ENCODE results near the gene COL4A6.
A peak's percentile ranks its signal among the peaks of the same experiment; 100 is the strongest.

Gene COL4A6

DNA sequence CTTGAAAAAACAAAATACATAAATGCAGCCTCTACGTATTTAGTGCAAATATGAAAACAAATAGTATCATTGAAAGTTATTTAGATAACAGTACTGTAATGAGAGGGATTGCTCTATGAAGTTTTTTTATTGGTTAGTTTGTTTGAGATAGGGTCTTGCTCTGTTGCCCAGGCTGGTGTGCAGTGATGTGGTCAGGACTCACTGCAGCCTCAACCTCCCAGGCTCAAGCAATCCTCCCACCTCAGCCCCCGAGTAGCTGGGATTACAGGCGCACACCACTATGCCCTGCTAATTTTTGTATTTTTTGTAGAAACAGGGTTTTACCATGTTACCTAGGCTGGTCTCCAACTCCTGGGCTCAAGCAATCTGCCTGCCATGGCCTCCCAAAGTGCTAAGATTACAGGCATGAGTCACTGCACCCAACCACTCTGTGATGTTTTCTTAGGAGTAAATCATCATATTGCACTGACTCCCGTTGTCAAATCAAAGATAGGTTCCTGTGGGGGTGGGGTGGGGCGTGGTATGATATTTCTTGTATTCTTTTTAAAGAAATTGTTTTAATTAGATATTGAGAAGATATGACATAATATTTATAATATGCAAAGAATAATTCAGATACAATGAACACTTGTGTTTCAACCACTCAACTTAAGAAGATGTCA, 270.9 kb downstream of the COL4A6 start:
- peak; percentile 39 for DNase-seq (ENCODE audit: low read depth)
- no peak overlapping the region for H3K4me3 ChIP-seq (ENCODE audit: low read length)
- H3K9ac ChIP-seq (ENCODE audit: low read length) = no peak overlapping the region
- peaks cover 35% of the 10 kb centered on the region for H3K4me1 ChIP-seq (ENCODE audit: control insufficient read depth, insufficient read depth, low read length)
- H3K27me3 ChIP-seq (replicated peaks; ENCODE audit: control insufficient read depth, insufficient read depth, low read length) = peaks cover 20% of the 10 kb centered on the region
- peaks cover 8% of the 10 kb centered on the region for H3K9me3 ChIP-seq (ENCODE audit: control insufficient read depth, low read length)
- no peaks in the 10 kb centered on the region for H3K36me3 ChIP-seq (ENCODE audit: control insufficient read depth, insufficient read depth, low read length, severe bottlenecking)

DNA sequence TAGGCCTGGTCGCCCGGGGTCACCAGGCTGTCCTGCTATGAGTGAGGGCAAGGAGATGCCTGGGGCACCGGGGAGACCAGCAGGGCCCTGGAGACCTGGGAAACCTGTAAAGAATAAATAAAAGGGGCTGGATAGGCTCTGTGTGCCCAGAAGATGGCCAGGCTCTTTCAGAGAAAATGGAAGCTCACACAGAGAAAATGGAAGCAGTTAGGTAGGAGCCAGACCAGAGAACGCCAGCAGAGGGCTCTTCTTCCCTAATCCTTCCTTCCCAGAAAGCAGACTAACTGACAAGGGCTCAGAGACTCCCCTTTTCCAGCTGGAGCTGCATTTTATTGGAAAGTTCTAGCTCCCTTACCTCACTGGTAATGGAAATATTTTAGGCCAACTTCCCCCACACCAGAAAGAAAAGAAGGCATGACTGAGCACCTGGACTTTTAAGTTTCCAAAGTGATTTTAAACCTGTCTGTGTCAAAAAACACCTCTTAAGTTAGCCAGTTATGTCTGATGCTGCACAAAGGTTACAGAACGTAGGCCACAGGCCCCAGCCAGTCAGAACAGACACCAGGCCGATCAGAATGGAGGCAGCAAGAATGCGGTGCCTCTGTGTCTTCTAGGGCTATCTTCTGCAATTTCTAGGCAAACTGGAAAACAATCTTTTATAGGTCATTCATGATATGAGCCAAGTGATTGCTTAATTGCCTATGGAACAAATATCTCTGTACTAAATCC, 272.7 kb downstream of the COL4A6 start:
- Histone ChIP-seq H3K9ac (ENCODE audit: low read length) (peak overlapping the region; percentile 64), H3K36me3 (ENCODE audit: control insufficient read depth, insufficient read depth, low read length, severe bottlenecking) (no peaks in the 10 kb centered on the region), H3K27me3 (replicated peaks; ENCODE audit: control insufficient read depth, insufficient read depth, low read length) (peaks cover 26% of the 10 kb centered on the region), H3K9me3 (ENCODE audit: control insufficient read depth, low read length) (peaks cover 2% of the 10 kb centered on the region), H3K4me3 (ENCODE audit: low read length) (no peak overlapping the region), H3K4me1 (ENCODE audit: control insufficient read depth, insufficient read depth, low read length) (peaks cover 35% of the 10 kb centered on the region)
- DNase-seq (ENCODE audit: low read depth) = peak; percentile 45

DNA sequence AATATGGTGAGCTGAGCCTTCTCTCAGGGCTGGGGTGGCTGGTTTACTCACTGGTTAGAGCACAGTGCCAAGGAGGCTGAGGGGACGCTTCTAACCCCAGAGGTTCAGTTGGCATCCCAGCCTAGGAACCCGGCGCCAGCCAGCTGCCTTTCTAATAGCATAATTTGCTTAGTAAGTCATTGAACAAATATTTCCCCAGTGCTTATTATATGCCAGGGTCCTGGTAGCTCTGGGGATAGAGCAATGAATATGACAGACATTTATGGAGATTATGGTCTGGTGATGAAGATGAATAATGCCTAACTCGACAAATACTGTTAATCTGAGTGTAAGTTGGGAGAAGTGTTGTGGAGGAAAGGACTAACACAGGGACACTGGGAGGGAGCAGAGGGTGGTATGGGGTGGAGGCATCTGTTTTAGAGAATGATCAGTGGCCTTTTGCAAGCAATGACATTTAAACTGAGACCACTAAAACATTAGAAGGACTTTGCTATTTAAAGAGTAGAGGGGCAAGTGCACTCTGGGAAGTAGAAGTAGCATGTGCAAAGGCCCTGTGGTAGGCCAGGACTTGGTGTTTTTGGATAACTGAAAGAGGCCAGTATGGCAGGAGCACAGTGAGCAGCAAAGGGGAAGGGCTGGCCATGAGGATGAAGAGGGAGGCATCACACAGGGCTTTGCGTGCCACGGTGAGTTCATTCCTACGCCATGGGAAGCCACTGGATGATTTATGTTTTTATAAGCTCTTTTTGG, 274.7 kb downstream of the COL4A6 start:
- DNase-seq (ENCODE audit: low read depth) = no peak

DNA sequence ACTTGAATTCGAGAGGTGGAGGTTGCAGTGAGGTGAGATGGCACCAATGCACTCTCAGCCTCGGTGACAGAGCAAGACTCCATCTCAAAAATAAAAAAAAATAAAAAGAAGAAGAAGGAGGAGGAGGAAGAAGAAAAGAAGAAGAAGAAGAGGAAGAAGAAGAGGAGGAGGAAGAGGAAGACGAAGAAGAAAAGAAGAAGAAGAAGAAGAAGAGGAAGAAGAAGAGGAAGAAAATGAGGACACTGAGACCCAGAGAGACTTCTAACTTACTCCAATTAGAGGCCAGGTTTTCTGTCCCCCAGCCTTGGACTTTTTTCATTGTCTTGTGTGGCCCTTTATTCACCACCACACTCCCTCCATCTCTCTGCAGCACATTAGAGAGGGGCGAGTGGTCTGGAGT, 276.0 kb downstream of the COL4A6 start:
- Histone ChIP-seq H3K36me3 (ENCODE audit: control insufficient read depth, insufficient read depth, low read length, severe bottlenecking) (no peaks in the 10 kb centered on the region), H3K4me1 (ENCODE audit: control insufficient read depth, insufficient read depth, low read length) (peaks cover 18% of the 10 kb centered on the region), H3K27me3 (replicated peaks; ENCODE audit: control insufficient read depth, insufficient read depth, low read length) (peaks cover 34% of the 10 kb centered on the region), H3K9me3 (ENCODE audit: control insufficient read depth, low read length) (no peaks in the 10 kb centered on the region), H3K9ac (ENCODE audit: low read length) (no peak overlapping the region), H3K4me3 (ENCODE audit: low read length) (no peak overlapping the region)
- DNase-seq (ENCODE audit: low read depth) = no peak

More for the DNA sequence above, 274.7 kb downstream of the COL4A6 start:
- peaks cover 30% of the 10 kb centered on the region for H3K27me3 ChIP-seq (replicated peaks; ENCODE audit: control insufficient read depth, insufficient read depth, low read length)
- no peaks in the 10 kb centered on the region for H3K36me3 ChIP-seq (ENCODE audit: control insufficient read depth, insufficient read depth, low read length, severe bottlenecking)
- H3K4me3 ChIP-seq (ENCODE audit: low read length) = no peak overlapping the region
- no peak overlapping the region for H3K9ac ChIP-seq (ENCODE audit: low read length)
- H3K9me3 ChIP-seq (ENCODE audit: control insufficient read depth, low read length) = no peaks in the 10 kb centered on the region
- H3K4me1 ChIP-seq (ENCODE audit: control insufficient read depth, insufficient read depth, low read length) = peaks cover 24% of the 10 kb centered on the region

DNA sequence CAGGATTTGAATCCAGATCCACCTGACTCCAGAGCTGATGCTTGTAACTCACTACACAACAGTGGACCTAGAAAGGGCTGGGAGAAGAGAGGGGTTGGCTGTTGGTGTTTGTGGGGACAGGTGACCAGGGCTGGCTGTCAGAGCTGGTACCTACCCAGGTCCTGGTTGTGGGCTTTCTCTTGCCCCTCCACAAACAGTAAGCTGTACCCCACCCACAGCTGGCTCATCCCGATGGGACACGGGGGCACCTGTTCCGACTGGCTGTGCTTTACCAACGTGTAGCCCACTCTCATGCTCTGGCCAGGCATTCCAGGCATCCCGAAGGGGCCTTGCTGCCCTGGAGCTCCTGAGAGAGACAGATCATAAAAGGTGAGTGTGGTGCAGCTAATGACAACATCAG, 277.9 kb downstream of the COL4A6 start:
- no peaks in the 10 kb centered on the region for H3K36me3 ChIP-seq (ENCODE audit: control insufficient read depth, insufficient read depth, low read length, severe bottlenecking)

DNA sequence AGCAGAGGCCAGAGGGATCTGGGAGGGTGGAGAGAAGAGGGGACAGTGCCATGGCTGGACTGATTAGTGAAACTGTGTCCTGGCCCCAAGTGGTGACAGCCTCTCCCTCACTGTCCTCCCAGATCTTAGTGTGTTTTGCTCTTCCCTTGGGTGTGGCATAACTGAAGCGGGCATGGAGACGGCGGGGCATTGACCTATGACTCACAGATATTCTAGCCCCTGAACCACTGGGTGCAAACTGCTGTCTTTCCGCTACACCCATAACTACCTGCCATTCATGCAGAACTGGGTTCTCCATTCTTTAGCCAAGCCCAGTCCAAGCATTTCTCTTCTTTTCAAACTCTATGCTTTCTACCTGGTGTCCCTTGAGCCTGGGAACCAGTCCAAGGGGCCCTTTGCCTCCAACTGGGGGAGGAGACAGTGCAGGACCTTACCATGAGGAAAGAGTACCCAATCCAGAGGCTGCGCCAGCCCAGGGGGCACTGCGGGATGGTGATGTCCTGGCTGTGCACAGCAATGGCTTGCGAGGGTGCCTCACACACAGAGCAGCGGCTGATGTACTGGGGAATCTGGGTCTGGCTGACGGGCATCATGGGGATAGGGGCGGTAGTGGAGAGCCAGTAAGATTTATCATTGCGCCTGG, 279.1 kb downstream of the COL4A6 start:
- Histone ChIP-seq H3K9me3 (ENCODE audit: control insufficient read depth, low read length) (no peaks in the 10 kb centered on the region), H3K4me3 (ENCODE audit: low read length) (no peak overlapping the region), H3K27me3 (replicated peaks; ENCODE audit: control insufficient read depth, insufficient read depth, low read length) (peaks cover 37% of the 10 kb centered on the region), H3K36me3 (ENCODE audit: control insufficient read depth, insufficient read depth, low read length, severe bottlenecking) (peaks cover 10% of the 10 kb centered on the region), H3K9ac (ENCODE audit: low read length) (no peak overlapping the region), H3K4me1 (ENCODE audit: control insufficient read depth, insufficient read depth, low read length) (no peaks in the 10 kb centered on the region)
- DNase-seq (ENCODE audit: low read depth) = no peak

More for the DNA sequence above, 277.9 kb downstream of the COL4A6 start:
- Histone ChIP-seq H3K4me1 (ENCODE audit: control insufficient read depth, insufficient read depth, low read length) (peaks cover 6% of the 10 kb centered on the region), H3K4me3 (ENCODE audit: low read length) (no peak overlapping the region), H3K27me3 (replicated peaks; ENCODE audit: control insufficient read depth, insufficient read depth, low read length) (peaks cover 34% of the 10 kb centered on the region), H3K9me3 (ENCODE audit: control insufficient read depth, low read length) (no peaks in the 10 kb centered on the region), H3K9ac (ENCODE audit: low read length) (no peak overlapping the region)
- DNase-seq (ENCODE audit: low read depth) = no peak

DNA sequence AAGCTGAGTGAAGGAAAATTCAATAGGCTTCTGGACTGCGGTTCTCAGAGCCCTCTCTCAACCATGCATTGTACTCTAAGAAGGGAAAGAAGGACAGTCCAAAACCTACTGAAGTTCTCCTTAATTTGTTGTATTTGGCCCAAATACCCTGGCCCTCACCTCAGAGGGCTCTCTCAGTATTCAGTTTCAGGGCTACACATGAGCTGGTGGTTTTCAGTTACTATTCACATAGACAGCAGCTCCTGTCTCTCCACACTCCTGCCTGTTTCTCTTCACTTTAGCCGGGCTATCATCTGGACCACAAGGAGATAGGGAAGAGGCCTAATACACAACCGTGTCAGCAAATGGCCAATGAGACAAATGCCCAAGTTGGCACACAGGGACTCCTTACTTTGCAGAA, 280.6 kb downstream of the COL4A6 start:
- Histone ChIP-seq H3K9me3 (ENCODE audit: control insufficient read depth, low read length) (no peaks in the 10 kb centered on the region), H3K4me3 (ENCODE audit: low read length) (no peak overlapping the region), H3K36me3 (ENCODE audit: control insufficient read depth, insufficient read depth, low read length, severe bottlenecking) (peaks cover 22% of the 10 kb centered on the region), H3K9ac (ENCODE audit: low read length) (no peak overlapping the region), H3K4me1 (ENCODE audit: control insufficient read depth, insufficient read depth, low read length) (no peaks in the 10 kb centered on the region), H3K27me3 (replicated peaks; ENCODE audit: control insufficient read depth, insufficient read depth, low read length) (peaks cover 29% of the 10 kb centered on the region)
- DNase-seq (ENCODE audit: low read depth) = no peak

DNA sequence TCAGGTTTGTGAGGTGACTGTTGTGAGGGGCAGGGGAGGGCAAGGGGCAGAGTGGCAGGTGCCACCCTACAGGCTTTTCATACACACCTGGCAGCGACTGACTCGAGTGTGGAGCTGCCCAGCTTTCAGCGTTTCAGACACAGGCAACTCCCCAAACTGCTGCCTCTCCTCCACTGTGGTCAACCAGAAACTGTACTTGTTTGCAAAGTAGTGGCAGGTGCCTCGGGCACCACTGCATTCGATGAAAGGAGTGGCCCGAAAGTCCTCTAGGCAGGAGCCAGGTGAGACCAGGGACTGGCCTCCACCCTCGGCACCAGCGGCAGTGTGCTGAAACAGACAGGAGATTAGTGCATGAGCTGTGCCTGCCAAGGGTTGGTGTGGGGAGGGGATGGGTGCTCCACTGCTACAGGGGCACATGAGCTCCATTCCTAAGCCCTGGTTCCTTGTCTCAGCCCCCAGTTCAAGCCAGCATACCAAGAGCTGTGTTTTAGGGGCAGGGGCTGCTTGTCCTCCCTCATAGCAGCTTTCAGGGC, 281.2 kb downstream of the COL4A6 start:
- Histone ChIP-seq H3K36me3 (ENCODE audit: control insufficient read depth, insufficient read depth, low read length, severe bottlenecking) (peaks cover 22% of the 10 kb centered on the region), H3K27me3 (replicated peaks; ENCODE audit: control insufficient read depth, insufficient read depth, low read length) (peaks cover 25% of the 10 kb centered on the region), H3K9ac (ENCODE audit: low read length) (no peak overlapping the region), H3K4me1 (ENCODE audit: control insufficient read depth, insufficient read depth, low read length) (no peaks in the 10 kb centered on the region), H3K4me3 (ENCODE audit: low read length) (no peak overlapping the region), H3K9me3 (ENCODE audit: control insufficient read depth, low read length) (no peaks in the 10 kb centered on the region)
- no peak for DNase-seq (ENCODE audit: low read depth)

DNA sequence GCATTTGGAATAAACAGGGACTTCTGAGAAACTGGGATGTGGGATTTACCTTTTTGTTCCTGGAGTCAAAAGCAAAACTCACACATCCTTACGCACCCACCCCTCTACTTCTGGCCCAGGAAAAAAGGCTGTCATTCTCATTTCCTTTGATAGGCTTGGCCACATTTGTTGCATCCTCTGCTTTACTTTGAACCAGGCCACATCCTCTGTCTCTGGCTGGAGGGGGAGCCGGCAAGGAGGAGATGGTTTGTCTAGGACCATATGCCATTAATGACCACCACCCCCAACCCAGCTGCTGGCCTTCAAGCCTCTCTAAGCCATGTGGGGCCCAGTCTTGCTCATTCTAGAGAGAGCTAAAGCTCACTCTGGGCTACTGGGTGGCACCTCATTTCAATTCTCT, 282.1 kb downstream of the COL4A6 start:
- peaks cover 22% of the 10 kb centered on the region for H3K36me3 ChIP-seq (ENCODE audit: control insufficient read depth, insufficient read depth, low read length, severe bottlenecking)
- H3K4me3 ChIP-seq (ENCODE audit: low read length) = no peak overlapping the region
- no peaks in the 10 kb centered on the region for H3K4me1 ChIP-seq (ENCODE audit: control insufficient read depth, insufficient read depth, low read length)
- no peak for DNase-seq (ENCODE audit: low read depth)
- peaks cover 22% of the 10 kb centered on the region for H3K27me3 ChIP-seq (replicated peaks; ENCODE audit: control insufficient read depth, insufficient read depth, low read length)
- H3K9ac ChIP-seq (ENCODE audit: low read length) = no peak overlapping the region
- no peaks in the 10 kb centered on the region for H3K9me3 ChIP-seq (ENCODE audit: control insufficient read depth, low read length)

DNA sequence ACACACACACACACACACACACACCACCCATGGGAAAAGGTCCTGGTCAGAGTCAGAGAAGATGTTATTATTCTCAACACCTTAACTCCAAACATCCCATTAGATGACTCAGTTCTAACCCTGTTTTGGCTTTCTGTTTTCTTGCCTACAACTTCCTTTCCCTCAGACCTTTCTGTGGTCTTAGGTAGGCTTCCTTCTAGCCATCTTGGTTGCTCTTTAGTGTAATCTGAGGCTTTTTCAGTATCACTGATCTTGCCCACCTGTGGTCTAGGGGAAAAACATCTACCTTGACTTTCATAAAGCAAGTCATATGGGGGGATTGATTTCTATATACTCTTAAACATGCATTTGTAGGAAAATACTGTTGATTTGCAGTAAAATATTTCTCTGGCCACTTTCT, 289.7 kb downstream of the COL4A6 start:
- Histone ChIP-seq H3K27me3 (replicated peaks; ENCODE audit: control insufficient read depth, insufficient read depth, low read length) (no peaks in the 10 kb centered on the region), H3K9me3 (ENCODE audit: control insufficient read depth, low read length) (no peaks in the 10 kb centered on the region), H3K4me3 (ENCODE audit: low read length) (no peak overlapping the region), H3K4me1 (ENCODE audit: control insufficient read depth, insufficient read depth, low read length) (no peaks in the 10 kb centered on the region), H3K36me3 (ENCODE audit: control insufficient read depth, insufficient read depth, low read length, severe bottlenecking) (peaks cover 6% of the 10 kb centered on the region), H3K9ac (ENCODE audit: low read length) (no peak overlapping the region)
- DNase-seq (ENCODE audit: low read depth) = no peak
